ENCODE measurements around the gene MFSD1. TPM values are rescaled to one million over a fixed set of nuclear protein-coding genes. Genes with fewer than 3 reads are reported as not detected.

Gene MFSD1
- total RNA-seq, 1 donor from 2014 or later = 55.0 TPM

- H3K27ac Mint-ChIP-seq (ENCODE audit: unreplicated experiment) = no peak overlapping the region
- TF ChIP-seq, protein P1, sequence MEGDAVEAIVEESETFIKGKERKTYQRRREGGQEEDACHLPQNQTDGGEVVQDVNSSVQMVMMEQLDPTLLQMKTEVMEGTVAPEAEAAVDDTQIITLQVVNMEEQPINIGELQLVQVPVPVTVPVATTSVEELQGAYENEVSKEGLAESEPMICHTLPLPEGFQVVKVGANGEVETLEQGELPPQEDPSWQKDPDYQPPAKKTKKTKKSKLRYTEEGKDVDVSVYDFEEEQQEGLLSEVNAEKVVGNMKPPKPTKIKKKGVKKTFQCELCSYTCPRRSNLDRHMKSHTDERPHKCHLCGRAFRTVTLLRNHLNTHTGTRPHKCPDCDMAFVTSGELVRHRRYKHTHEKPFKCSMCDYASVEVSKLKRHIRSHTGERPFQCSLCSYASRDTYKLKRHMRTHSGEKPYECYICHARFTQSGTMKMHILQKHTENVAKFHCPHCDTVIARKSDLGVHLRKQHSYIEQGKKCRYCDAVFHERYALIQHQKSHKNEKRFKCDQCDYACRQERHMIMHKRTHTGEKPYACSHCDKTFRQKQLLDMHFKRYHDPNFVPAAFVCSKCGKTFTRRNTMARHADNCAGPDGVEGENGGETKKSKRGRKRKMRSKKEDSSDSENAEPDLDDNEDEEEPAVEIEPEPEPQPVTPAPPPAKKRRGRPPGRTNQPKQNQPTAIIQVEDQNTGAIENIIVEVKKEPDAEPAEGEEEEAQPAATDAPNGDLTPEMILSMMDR (IDR thresholded peaks at IDR 0.05) = no peak
- no peak overlapping the region for H3K4me3 Mint-ChIP-seq (ENCODE audit: unreplicated experiment)
- no peaks in the 10 kb centered on the region for H3K9me3 Mint-ChIP-seq (ENCODE audit: unreplicated experiment)
- peaks cover 30% of the 10 kb centered on the region for H3K36me3 Mint-ChIP-seq (ENCODE audit: unreplicated experiment)
- H3K27me3 Mint-ChIP-seq (ENCODE audit: unreplicated experiment) = peaks cover 8% of the 10 kb centered on the region
- no peaks in the 10 kb centered on the region for H3K4me1 Mint-ChIP-seq (ENCODE audit: unreplicated experiment)
- no peak for DNase-seq (ENCODE audit: extremely low spot score, unreplicated experiment)
These were observed 30.0 kb downstream of the MFSD1 start for GRCh38 chr3:158831861-158832260.

GRCh38 chr3:158835631-158836030, 33.8 kb downstream of the MFSD1 start:
- H3K27ac Mint-ChIP-seq (ENCODE audit: unreplicated experiment) = no peak overlapping the region
- TF ChIP-seq, protein P1 (IDR thresholded peaks at IDR 0.05) = no peak
- H3K27me3 Mint-ChIP-seq (ENCODE audit: unreplicated experiment) = peaks cover 13% of the 10 kb centered on the region
- H3K36me3 Mint-ChIP-seq (ENCODE audit: unreplicated experiment) = peaks cover 12% of the 10 kb centered on the region
- H3K4me3 Mint-ChIP-seq (ENCODE audit: unreplicated experiment) = no peak overlapping the region
- H3K9me3 Mint-ChIP-seq (ENCODE audit: unreplicated experiment) = no peaks in the 10 kb centered on the region
- no peaks in the 10 kb centered on the region for H3K4me1 Mint-ChIP-seq (ENCODE audit: unreplicated experiment)
- no peak for DNase-seq (ENCODE audit: extremely low spot score, unreplicated experiment)

DNA sequence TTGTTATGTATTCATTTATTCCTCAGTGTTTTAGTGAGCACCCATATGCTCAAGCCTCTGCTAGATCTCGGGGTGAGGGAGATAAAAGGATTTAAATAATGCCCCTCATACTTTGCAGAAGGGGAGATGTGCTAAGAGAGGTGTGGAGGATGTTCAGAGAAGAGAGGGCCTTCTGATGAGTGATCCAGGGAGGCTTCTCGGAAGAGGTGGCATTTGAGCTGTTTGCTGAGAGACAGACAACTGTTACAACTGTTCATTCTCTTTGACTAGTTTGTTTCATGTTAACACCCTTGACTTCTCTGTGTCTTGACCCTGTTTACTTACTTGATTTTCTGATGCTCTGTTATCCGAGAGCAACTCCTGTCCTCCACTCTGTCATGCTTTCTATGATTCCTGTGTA, 34.5 kb downstream of the MFSD1 start:
- no peak for DNase-seq (ENCODE audit: extremely low spot score, unreplicated experiment)
- H3K4me1 Mint-ChIP-seq (ENCODE audit: unreplicated experiment) = no peaks in the 10 kb centered on the region
- no peak overlapping the region for H3K27ac Mint-ChIP-seq (ENCODE audit: unreplicated experiment)
- TF ChIP-seq, protein P1 (IDR thresholded peaks at IDR 0.05) = no peak
- no peak overlapping the region for H3K4me3 Mint-ChIP-seq (ENCODE audit: unreplicated experiment)
- peaks cover 7% of the 10 kb centered on the region for H3K36me3 Mint-ChIP-seq (ENCODE audit: unreplicated experiment)
- H3K9me3 Mint-ChIP-seq (ENCODE audit: unreplicated experiment) = no peaks in the 10 kb centered on the region
- H3K27me3 Mint-ChIP-seq (ENCODE audit: unreplicated experiment) = peaks cover 13% of the 10 kb centered on the region

DNA sequence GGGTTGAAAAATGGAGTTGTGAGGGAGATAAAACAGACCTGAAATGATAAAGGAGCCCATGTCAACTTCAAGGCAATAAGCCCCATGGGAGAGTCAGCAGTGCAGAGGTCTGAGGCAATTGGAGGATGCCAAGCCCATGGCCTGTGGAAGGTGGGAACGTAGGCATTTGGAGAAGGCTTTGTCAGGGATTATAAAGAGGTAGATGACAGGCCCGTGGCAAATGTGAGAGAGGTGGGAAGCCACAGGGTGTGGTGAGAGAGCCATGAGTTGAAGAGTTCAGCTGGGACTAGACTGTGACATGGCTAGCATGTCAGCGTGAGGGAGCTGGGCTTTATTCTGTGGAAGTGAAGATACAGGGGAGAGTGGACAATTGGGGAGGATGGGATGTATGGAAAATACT, 35.4 kb downstream of the MFSD1 start:
- peaks cover 3% of the 10 kb centered on the region for H3K36me3 Mint-ChIP-seq (ENCODE audit: unreplicated experiment)
- TF ChIP-seq, protein P1 (IDR thresholded peaks at IDR 0.05) = no peak
- H3K27ac Mint-ChIP-seq (ENCODE audit: unreplicated experiment) = no peak overlapping the region
- no peaks in the 10 kb centered on the region for H3K9me3 Mint-ChIP-seq (ENCODE audit: unreplicated experiment)
- H3K27me3 Mint-ChIP-seq (ENCODE audit: unreplicated experiment) = peaks cover 13% of the 10 kb centered on the region
- H3K4me3 Mint-ChIP-seq (ENCODE audit: unreplicated experiment) = no peak overlapping the region
- no peak for DNase-seq (ENCODE audit: extremely low spot score, unreplicated experiment)
- H3K4me1 Mint-ChIP-seq (ENCODE audit: unreplicated experiment) = no peaks in the 10 kb centered on the region

- Mint-ChIP-seq H3K9me3 (ENCODE audit: unreplicated experiment) (no peaks in the 10 kb centered on the region), H3K4me1 (ENCODE audit: unreplicated experiment) (no peaks in the 10 kb centered on the region), H3K27ac (ENCODE audit: unreplicated experiment) (no peak overlapping the region), H3K27me3 (ENCODE audit: unreplicated experiment) (peaks cover 8% of the 10 kb centered on the region), H3K36me3 (ENCODE audit: unreplicated experiment) (no peaks in the 10 kb centered on the region), H3K4me3 (ENCODE audit: unreplicated experiment) (no peak overlapping the region)
- DNase-seq (ENCODE audit: extremely low spot score, unreplicated experiment) = no peak
- TF ChIP-seq, protein P1 (IDR thresholded peaks at IDR 0.05) = no peak
These were observed 38.1 kb downstream of the MFSD1 start for GRCh38 chr3:158839966-158840365.
